SU-DHL-6 (cell line): ENCODE measurements around the gene NOD2.

Source experiments
- CTCF ChIP-seq: fragments of 200-600 bp; sonication (generic); IDR thresholded peaks from one replicate; pipeline ENCODE4 v1.5.1; 2017; ENCODE audit warnings: antibody characterized with exemption, mild to moderate bottlenecking, low read length, moderate library complexity; ENCODE audit not compliant: insufficient read depth, poor library complexity, severe bottlenecking
- EZH2phosphoT487 ChIP-seq: fragments of 200-600 bp; sonication (generic), shearing (Covaris generic); conservative IDR thresholded peaks from 2 replicates; pipeline ENCODE4 v1.6.1; 2018; ENCODE audit warnings: mild to moderate bottlenecking, antibody characterized with exemption, low read length, moderate library complexity, mixed read lengths

GRCh38 chr16:50679676-50680555 lies 13.5 kb upstream of the NOD2 start:
- TF ChIP-seq CTCF = no peak
- TF ChIP-seq EZH2phosphoT487 = no peak
